ENCODE data around the gene APOBEC3H.

The APOBEC3H gene

GRCh38 chr22:39101226-39101625 lies 4.2 kb downstream of the APOBEC3H start:
- in situ Hi-C loops (cut with MboI; ENCODE audit: low pct_unique_long_range_greater_than_20kb, low sequenced_read_pairs) = no loop called here
- no peak for DNase-seq

DNA sequence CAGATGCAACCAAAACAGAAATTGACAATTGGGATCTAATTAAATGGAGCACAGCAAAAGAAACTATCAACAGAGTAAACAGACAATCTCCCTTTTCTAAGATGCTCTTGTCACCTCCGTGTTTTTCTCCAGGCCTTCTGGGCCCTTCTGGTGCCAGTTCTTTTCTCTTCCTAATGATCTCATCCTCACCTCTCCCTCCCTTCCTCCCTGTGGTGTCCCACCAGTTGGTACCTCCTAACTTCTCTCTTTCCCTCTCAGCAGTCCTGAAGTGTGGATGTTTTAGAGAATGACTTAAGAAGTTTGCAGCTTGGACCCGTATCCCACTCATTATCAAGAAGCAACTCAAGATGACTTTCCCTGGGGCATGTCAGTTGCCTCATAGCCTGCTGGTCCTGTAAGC lies 6.4 kb downstream of the APOBEC3H start:
- no peak for DNase-seq
- in situ Hi-C loops (cut with MboI; ENCODE audit: low pct_unique_long_range_greater_than_20kb, low sequenced_read_pairs) = no loop called here

DNA sequence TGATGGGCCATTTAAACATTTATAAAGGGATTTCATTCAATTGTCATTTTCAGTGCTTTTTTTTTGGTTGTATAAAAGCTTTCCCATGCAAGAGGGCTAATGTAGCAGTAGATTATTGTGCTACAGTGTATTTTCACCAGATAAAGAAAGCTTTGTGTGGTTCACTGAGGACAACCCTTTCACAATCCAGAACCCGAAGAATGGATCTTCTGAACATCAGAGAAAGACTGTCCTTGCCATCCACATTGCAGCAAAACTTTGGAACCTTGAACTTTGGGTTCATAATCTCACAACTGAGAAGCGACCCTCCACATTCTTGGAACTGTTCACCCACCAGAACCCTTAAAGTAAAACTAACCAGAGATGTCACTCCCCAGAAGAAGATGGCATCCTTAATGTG lies 9.3 kb downstream of the APOBEC3H start:
- in situ Hi-C loops (cut with MboI; ENCODE audit: low pct_unique_long_range_greater_than_20kb, low sequenced_read_pairs) = no loop called here

DNA sequence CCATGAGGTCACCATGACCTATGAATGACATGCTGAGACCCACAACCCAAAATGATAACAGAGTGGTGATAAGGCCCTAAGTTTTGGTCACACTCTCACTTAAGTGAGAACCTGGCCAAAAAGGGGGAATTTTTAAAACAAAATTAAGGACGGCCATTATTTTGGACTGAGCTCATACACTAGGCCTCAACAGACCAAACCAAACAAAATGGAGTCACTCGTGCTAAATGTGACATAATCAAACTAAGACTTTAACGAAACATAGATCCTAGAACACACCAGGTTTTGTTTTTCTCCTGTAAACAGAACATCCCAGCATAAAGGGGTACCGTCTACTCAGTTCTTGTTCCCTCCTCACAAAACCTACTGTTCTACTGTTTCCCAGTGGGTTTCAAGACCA lies 11.4 kb downstream of the APOBEC3H start:
- in situ Hi-C loops (cut with MboI; ENCODE audit: low pct_unique_long_range_greater_than_20kb, low sequenced_read_pairs) = no loop called here
- no peak for DNase-seq

More for the DNA sequence above, 9.3 kb downstream of the APOBEC3H start:
- no peak for DNase-seq

DNA sequence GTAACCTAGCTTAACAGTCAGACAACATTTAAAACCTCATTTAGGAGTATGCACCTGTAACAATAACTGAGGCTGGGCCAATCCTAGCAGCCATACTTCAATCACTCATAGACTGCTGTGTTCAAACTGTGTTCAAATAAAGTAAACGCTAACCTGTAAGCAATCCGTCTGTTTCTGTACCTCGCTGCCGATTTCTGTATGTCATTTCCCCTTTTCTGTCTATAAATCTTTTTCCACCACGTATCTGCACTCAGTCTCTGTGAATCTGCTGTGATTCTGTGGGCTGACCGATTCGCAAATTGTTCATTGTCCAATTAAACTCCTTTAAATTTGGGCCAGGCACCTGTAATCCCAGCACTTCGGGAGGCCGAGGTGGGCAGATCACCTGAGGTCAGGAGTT lies 12.3 kb downstream of the APOBEC3H start:
- DNase-seq = no peak
- in situ Hi-C loops (cut with MboI; ENCODE audit: low pct_unique_long_range_greater_than_20kb, low sequenced_read_pairs) = no loop called here

DNA sequence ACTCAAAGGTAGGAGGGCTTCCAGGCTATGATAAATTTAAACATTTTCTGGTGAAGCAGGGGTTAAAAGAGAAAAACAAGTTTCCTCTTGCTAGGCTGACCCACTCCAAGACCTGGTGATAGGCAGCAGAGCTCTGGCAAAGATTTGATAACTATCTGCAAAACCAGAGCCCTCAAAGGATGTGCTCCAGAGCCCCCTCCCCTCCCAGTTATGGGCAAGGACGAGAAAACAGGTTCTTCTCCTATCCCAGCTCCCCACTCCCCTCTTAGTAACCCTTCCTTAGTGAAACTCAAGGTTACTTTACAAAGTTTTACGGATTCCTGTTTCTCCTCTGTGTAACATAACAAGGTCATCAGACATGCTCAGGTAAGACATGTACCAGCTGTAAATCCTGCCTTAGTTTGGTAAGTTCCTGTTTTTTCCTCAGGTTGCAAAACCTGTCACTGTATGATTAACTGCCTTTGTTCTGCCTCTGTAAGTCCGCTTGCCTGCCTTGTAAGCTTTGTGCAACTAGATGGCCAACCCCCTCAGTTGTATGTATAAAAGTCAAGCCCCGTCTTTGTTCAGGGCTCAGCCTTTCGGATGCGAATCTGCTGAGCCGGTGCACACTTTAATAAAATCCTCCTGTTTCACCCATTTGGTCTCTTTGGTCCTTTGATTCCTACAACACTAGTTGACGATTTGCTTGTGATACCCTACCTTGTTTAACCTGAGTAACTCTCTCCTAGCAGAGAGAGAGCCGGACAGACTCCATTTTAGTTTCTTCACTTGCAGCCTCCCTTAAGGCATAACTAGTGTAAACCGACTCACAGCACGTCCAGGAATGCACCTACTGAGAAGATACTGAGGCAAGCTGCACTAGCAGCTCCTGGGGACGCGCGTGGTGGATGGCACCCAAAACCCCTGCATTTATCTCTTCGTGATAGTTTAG lies 13.9 kb downstream of the APOBEC3H start:
- in situ Hi-C loops (cut with MboI; ENCODE audit: low pct_unique_long_range_greater_than_20kb, low sequenced_read_pairs) = no loop called here
- DNase-seq = peak; percentile 72

GRCh38 chr22:39114112-39114511 lies 17.1 kb downstream of the APOBEC3H start:
- no peak for DNase-seq
- in situ Hi-C loops (cut with MboI; ENCODE audit: low pct_unique_long_range_greater_than_20kb, low sequenced_read_pairs) = no loop called here

DNA sequence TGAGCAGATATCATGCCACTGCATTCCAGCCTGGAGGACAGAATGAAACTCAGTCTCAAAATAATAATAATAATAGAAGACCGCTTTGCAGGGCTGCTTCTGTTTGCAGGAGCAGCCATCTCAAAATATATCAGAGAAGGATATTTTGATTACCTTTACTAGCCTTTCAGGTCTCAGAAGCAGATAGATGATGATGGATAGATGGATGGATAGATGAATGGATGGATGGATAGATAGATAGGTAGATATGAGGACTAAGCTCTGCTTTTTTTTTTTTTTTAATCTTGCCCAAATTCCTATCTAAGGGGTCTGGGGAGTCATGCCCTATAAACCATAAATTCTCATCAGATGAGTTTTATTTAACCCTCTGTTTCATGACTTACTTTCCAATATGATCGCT lies 18.5 kb downstream of the APOBEC3H start:
- in situ Hi-C loops (cut with MboI; ENCODE audit: low pct_unique_long_range_greater_than_20kb, low sequenced_read_pairs) = no loop called here
- no peak for DNase-seq

DNA sequence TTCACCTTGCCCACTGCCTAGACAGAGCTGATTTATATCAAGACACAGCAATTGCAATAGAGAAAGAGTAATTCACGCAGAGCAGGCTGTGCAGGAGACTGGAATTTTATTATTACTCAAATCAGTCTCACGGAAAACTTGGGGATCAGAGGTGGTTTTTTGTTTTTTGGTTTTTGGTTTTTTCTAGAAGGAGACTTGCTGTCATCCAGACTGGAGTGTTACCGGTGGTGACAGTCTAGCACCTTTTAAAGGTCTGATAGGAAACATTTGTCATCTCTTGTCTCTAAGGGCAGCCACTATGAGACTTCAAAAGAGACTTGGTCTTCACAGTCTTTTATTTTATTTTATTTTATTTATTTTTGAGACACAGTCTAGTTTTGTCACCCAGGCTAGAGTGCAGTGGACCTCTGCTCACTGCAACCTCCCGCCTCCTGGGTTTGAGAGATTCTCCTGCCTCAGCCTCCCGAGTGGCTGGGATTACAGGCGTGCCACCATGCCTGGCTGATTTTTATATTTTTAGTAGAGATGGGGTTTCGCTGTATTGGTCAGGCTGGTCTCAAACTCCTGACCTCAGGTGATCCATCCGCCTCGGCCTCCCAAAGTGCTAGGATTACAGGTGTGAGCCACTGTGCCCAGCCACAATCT lies 19.1 kb downstream of the APOBEC3H start:
- in situ Hi-C loops (cut with MboI; ENCODE audit: low pct_unique_long_range_greater_than_20kb, low sequenced_read_pairs) = no loop called here
- DNase-seq = no peak

- in situ Hi-C loops (cut with MboI; ENCODE audit: low pct_unique_long_range_greater_than_20kb, low sequenced_read_pairs) = no loop called here
- DNase-seq = peak; percentile 63
These were observed 20.6 kb downstream of the APOBEC3H start for GRCh38 chr22:39117585-39118191.

GRCh38 chr22:39120983-39121382 lies 23.9 kb downstream of the APOBEC3H start:
- in situ Hi-C loops (cut with MboI; ENCODE audit: low pct_unique_long_range_greater_than_20kb, low sequenced_read_pairs) = no loop called here
- no peak for DNase-seq

- in situ Hi-C loops (cut with MboI; ENCODE audit: low pct_unique_long_range_greater_than_20kb, low sequenced_read_pairs) = no loop called here
These were observed 25.9 kb downstream of the APOBEC3H start for GRCh38 chr22:39122772-39123470.

DNA sequence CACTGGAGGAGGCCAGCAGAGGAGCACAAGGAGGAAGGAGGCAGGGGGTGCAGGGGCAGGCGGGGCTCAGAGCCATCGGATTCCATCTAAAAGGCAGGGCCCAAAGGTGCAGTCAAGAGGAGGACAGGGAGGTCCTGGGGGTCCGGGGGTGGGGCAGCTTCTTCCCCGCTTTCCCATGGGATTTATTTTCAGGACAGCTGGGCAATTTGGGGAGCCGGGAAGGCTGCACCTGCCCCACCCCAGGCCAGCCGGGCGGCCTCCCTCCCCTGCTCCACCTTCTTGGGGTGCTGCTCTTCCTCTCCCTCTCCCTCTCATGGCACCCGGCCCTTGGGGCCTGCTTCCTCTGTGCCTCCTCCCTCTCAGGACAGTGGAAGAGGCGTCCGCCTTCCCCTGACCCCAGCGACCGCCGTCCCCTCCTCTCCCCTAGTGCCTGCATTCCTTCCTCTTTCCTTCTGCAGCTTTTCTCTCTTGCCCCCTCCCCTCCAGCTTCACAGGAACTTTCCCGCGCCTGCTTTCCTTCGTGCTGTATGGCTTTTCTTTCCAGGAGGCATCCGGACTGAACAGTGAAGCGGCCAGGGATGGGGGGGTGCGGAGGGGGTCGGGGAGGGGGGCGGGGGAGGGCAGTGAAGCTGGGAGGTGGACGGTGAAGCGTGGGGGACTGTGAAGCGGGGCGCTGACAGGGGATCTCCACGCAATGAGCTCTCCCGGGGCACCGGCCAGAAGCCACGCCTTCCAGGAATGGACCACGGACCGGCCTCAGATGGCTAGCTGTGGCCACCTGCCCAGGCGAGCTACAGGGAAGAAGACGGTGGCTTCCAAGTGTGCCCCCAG lies 26.9 kb downstream of the APOBEC3H start:
- in situ Hi-C loops (cut with MboI; ENCODE audit: low pct_unique_long_range_greater_than_20kb, low sequenced_read_pairs) = no loop called here

More at GRCh38 chr22:39122772-39123470, 25.9 kb downstream of the APOBEC3H start:
- no peak for DNase-seq

DNA sequence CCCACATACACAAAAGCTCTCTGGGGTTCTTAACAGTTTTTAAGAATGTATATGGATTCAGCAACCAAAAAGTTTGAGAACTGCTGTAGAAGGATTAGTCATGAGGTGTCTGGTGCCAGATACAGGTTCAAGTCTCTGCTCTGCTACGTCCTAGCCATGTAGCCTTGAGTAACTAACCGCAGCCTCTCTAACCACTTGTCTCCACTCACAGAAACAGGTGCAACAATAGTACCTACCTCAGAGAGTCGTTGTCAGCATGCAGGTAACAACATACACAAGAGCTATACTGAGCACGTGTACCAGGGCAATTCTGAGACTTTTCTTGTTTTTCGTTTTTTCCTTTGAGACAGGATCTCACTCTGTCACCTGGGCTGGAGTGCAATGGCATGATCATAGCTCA lies 28.6 kb downstream of the APOBEC3H start:
- DNase-seq = no peak
- in situ Hi-C loops (cut with MboI; ENCODE audit: low pct_unique_long_range_greater_than_20kb, low sequenced_read_pairs) = no loop called here

More for the DNA sequence above, 26.9 kb downstream of the APOBEC3H start:
- DNase-seq = no peak

DNA sequence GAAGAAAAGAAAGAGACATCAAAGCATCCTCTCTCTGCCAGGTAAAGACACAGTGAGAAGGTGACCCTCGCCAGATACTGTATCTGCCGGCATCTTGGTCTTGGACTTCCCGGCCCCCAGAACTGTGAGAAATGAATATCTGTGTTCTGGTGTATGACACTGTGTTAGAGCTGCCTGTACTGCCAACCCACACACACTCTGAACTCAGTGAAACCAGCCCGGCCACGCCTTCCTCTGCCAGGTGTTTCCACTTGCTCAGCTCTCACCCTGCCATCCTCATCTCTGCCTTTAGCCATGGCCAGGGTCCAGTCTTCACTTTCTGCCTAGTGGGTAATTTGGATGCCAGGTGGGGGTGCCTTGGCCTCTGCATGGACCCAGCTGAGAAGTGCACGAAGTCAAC lies 31.5 kb downstream of the APOBEC3H start:
- in situ Hi-C loops (cut with MboI; ENCODE audit: low pct_unique_long_range_greater_than_20kb, low sequenced_read_pairs) = no loop called here
- DNase-seq = no peak

DNA sequence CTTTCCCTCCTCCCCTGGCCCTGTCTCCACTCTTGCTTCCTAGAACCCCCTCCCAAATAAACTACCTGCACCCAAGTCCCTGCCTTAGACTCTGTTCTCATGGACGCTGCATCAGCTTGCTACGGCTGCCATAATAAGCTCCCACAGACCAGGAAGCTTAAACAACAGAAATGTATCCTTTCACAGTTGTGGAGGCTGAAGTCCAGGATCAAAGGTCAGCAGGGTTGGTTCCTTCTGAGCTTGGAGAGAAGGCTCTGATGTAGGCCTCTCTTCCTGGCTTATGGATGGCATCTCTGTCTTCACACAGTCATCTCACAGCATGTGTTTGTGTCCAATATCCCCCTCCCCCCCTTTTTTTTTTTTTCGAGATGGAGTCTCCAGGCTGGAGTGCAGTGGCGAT lies 32.0 kb downstream of the APOBEC3H start:
- in situ Hi-C loops (cut with MboI; ENCODE audit: low pct_unique_long_range_greater_than_20kb, low sequenced_read_pairs) = no loop called here
- no peak for DNase-seq

DNA sequence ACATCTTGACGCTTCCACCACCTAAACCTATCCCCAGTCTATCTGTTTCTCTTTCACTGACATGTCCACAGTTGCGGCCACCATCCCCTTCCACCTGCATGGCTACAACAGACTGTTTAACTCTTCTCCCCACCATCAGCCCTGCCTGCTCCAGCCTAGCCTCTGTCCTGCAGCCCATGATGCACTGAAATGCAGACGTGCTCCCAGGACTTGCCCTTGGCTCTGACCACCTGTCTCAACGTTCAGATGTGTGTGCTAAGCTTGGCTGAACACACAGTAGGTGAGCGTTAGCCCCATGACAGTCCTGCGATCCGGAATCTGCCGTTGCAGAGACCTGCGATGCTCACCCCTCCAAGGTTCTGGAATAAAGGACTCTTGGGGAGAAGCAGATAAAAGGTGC lies 32.7 kb downstream of the APOBEC3H start:
- no peak for DNase-seq
- in situ Hi-C loops (cut with MboI; ENCODE audit: low pct_unique_long_range_greater_than_20kb, low sequenced_read_pairs) = no loop called here

DNA sequence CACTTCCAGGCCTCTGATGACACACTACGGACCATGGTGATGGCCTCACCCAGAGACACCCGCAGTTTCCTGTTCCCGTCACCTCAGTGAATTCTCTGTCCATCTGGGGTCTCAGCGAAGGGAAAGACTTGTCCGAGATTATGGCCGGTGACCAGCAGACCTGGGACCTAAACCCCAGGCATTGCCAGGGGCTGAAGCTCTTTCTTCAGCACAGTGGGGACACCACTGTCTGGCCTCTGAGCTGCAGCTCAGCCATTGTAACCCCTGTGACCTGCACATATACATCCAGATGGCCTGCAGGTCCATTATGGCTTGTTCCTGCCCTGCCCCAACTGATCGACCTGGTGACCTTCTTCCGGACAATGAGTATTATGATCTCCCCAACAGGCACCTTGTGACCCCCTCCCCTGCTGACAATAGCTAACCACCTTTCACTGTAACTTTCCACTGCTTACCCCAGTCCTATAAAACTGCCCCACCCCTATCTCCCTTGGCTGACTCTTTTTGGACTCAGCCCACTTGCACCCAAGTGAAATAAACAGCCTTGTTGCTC lies 33.2 kb downstream of the APOBEC3H start:
- no peak for DNase-seq

More for the DNA sequence above, 33.2 kb downstream of the APOBEC3H start:
- in situ Hi-C loops (cut with MboI; ENCODE audit: low pct_unique_long_range_greater_than_20kb, low sequenced_read_pairs) = no loop called here
